GM23338 (cell line): ENCODE data around the gene NCKAP5. TPM values are rescaled to one million over a fixed set of nuclear protein-coding genes. Genes with fewer than 3 reads are reported as not detected.
"Not testable (repeated sequence)": the region's sequence is repeated elsewhere in the genome, so short reads cannot be mapped to it uniquely, and the experiment has no call there.

Experiments
- ATAC-seq: fragments of 200-7000 bp; cut with Tn5 transposase; 3 replicates; pipeline ENCODE4 v1.9.1; 2020
- DNase-seq: peaks from one replicate; pipeline ENCODE4 v3.0.0-alpha.2; 2015; ENCODE audit warnings: low spot score
- H2AFZ ChIP-seq: fragments of 200-600 bp; sonication (generic); 2 replicates; pipeline ENCODE4 v1.8.0; 2016; ENCODE audit warnings: antibody characterized with exemption, mild to moderate bottlenecking, moderate library complexity
- H3F3A ChIP-seq: fragments of 200-600 bp; sonication (generic); replicated peaks from 2 replicates; pipeline ENCODE4 v1.8.0; 2017; ENCODE audit warnings: antibody characterized with exemption, mixed run types, low read depth
- H3K27ac ChIP-seq: fragments of 200-600 bp; sonication (generic); 2 replicates; pipeline ENCODE4 v1.6.1; 2016; ENCODE audit warnings: low read depth
- H3K27me3 ChIP-seq: fragments of 200-600 bp; sonication (generic); 2 replicates; pipeline ENCODE4 v1.8.0; 2016; ENCODE audit warnings: mild to moderate bottlenecking, mixed run types, moderate library complexity; ENCODE audit not compliant: insufficient read depth
- H3K36me3 ChIP-seq: fragments of 200-600 bp; sonication (generic); 2 replicates; pipeline ENCODE4 v1.8.0; 2016; ENCODE audit warnings: mild to moderate bottlenecking; ENCODE audit not compliant: insufficient read depth
- H3K4me1 ChIP-seq: fragments of 200-600 bp; sonication (generic); 2 replicates; pipeline ENCODE4 v1.8.0; 2016; ENCODE audit warnings: mild to moderate bottlenecking, moderate library complexity; ENCODE audit not compliant: insufficient read depth
- H3K4me2 ChIP-seq: fragments of 200-600 bp; sonication (generic); 2 replicates; pipeline ENCODE4 v1.7.1; 2017; ENCODE audit warnings: mixed run types
- H3K4me3 ChIP-seq: fragments of 200-600 bp; sonication (generic); 2 replicates; pipeline ENCODE4 v1.6.1; 2016; ENCODE audit warnings: mixed run types
- H3K79me2 ChIP-seq: fragments of 200-600 bp; sonication (generic); replicated peaks from 2 replicates; pipeline ENCODE4 v1.8.0; 2017; ENCODE audit warnings: mild to moderate bottlenecking; ENCODE audit not compliant: insufficient read depth
- H3K9me2 ChIP-seq: fragments of 200-600 bp; sonication (generic); 2 replicates; pipeline ENCODE4 v1.8.0; 2017; ENCODE audit not compliant: insufficient read depth
- H4K20me1 ChIP-seq: fragments of 200-600 bp; sonication (generic); replicated peaks from 2 replicates; pipeline ENCODE4 v1.8.0; 2017; ENCODE audit warnings: mild to moderate bottlenecking; ENCODE audit not compliant: insufficient read depth
- H3K27ac Mint-ChIP-seq: 2 replicates; pipeline ENCODE4 v1.8.0; 2020; ENCODE audit warnings: inconsistent platforms, mild to moderate bottlenecking, moderate library complexity, mixed read lengths
- H3K27me3 Mint-ChIP-seq: 3 replicates; pipeline ENCODE4 v1.8.0; 2022; ENCODE audit warnings: low read depth, mild to moderate bottlenecking, moderate library complexity, mixed read lengths, inconsistent platforms; ENCODE audit not compliant: insufficient read depth, poor library complexity
- H3K36me3 Mint-ChIP-seq: 3 replicates; pipeline ENCODE4 v1.8.0; 2021; ENCODE audit warnings: low read depth, mild to moderate bottlenecking, inconsistent platforms, moderate library complexity, mixed read lengths
- H3K4me1 Mint-ChIP-seq: 3 replicates; pipeline ENCODE4 v1.8.0; 2020; ENCODE audit warnings: mild to moderate bottlenecking, inconsistent platforms, mixed read lengths
- H3K4me3 Mint-ChIP-seq: 3 replicates; pipeline ENCODE4 v1.8.0; 2021; ENCODE audit warnings: moderate library complexity, mild to moderate bottlenecking, inconsistent platforms, mixed read lengths
- H3K9me3 Mint-ChIP-seq: 3 replicates; pipeline ENCODE4 v1.8.0; 2020; ENCODE audit warnings: moderate library complexity, mild to moderate bottlenecking, inconsistent platforms, mixed read lengths
- CREB1 ChIP-seq: fragments of 250-450 bp; sonication (Bioruptor Pico); IDR thresholded peaks from 2 replicates; pipeline ENCODE4 v1.5.0; 2020; ENCODE audit warnings: low read depth, mild to moderate bottlenecking, moderate library complexity
- CTCF ChIP-seq, 2 experiments: fragments of 200-600 bp in 1 of 2; sonication (generic) in 1 of 2; conservative IDR thresholded peaks; 2 replicates each; pipeline versions ENCODE4 v1.5.1 to v1.6.1; 2016 to 2017; ENCODE audit warnings: antibody characterized with exemption in 2 of 2, low read depth in 2 of 2, mild to moderate bottlenecking in 2 of 2, moderate library complexity in 1 of 2
- EZH2 ChIP-seq: fragments of 200-600 bp; sonication (generic); IDR thresholded peaks from one replicate; pipeline ENCODE4 v1.8.0; 2017; ENCODE audit warnings: antibody characterized with exemption, mild to moderate bottlenecking, low read depth; ENCODE audit not compliant: unreplicated experiment
- EZH2phosphoT487 ChIP-seq: fragments of 200-600 bp; sonication (generic); IDR thresholded peaks from one replicate; pipeline ENCODE4 v1.8.1; 2018; ENCODE audit warnings: antibody characterized with exemption; ENCODE audit not compliant: unreplicated experiment
- NANOG ChIP-seq: IDR thresholded peaks from 2 replicates; pipeline ENCODE4 v1.6.1; 2016; ENCODE audit warnings: antibody characterized with exemption, borderline replicate concordance
- POLR2AphosphoS5 ChIP-seq: IDR thresholded peaks from 2 replicates; pipeline ENCODE4 v1.6.1; 2016; ENCODE audit warnings: antibody characterized with exemption, low read depth
- STAT1 ChIP-seq: IDR thresholded peaks from one replicate; pipeline ENCODE4 v1.6.1; 2016; ENCODE audit warnings: antibody characterized with exemption; ENCODE audit not compliant: unreplicated experiment
- ZNF114 ChIP-seq: fragments of 250-450 bp; sonication (Bioruptor Pico); IDR thresholded peaks from 2 replicates; pipeline ENCODE4 v1.5.0; 2020; ENCODE audit warnings: mild to moderate bottlenecking, moderate library complexity
- polyA plus RNA-seq: library from polyadenylated mRNA; unstranded; fragments of >200 nt; fragmentation: Nextera tagmentation; extraction: Ambion mirVana; gene quantifications from 2 replicates; pipeline ENCODE4 v1.2.1, GENCODE V29; 2016
- total RNA-seq: library from RNA; depleted of rRNA; stranded (reverse); fragments of >200 nt; shearing (Covaris generic); gene quantifications from 2 replicates; pipeline ENCODE4 v1.2.3, GENCODE V29; 2014
- TF ChIP-seq, protein P1 (sequence below): fragments of 250-450 bp; sonication (Bioruptor Pico); IDR thresholded peaks from 2 replicates; pipeline ENCODE4 v1.5.0; 2020; ENCODE audit warnings: mild to moderate bottlenecking, moderate library complexity
- TF ChIP-seq, protein P2 (sequence below): IDR thresholded peaks from one replicate; pipeline ENCODE4 v1.6.1; 2018; ENCODE audit warnings: antibody characterized with exemption; ENCODE audit not compliant: unreplicated experiment

NCKAP5 gene
- total and polyA plus RNA-seq, 2 experiments from 2014 or later: 0.34 to 0.73 TPM

DNA sequence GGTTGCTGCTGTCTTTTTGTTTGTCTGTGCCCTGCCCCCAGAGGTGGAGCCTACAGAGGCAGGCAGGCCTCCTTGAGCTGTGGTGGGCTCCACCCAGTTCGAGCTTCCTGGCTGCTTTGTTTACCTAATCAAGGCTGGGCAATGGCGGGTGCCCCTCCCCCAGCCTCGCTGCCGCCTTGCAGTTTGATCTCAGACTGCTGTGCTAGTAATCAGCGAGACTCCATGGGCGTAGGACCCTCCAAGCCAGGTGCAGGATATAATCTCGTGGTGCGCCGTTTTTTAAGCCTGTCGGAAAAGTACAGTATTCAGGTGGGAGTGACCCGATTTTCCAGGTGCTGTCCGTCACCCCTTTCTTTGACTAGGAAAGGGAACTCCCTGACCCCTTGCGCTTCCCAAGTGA, 97.8 kb downstream of the NCKAP5 start:
- not testable (repeated sequence) for ATAC-seq, H3K4me3 Mint-ChIP-seq, H3K4me3 ChIP-seq, H4K20me1 ChIP-seq, H3K36me3 Mint-ChIP-seq, H2AFZ ChIP-seq, H3K27ac ChIP-seq, H3K36me3 ChIP-seq, H3K9me2 ChIP-seq, H3K9me3 Mint-ChIP-seq, H3F3A ChIP-seq, DNase-seq, H3K4me1 ChIP-seq, H3K27me3 Mint-ChIP-seq, H3K4me1 Mint-ChIP-seq, H3K27me3 ChIP-seq, H3K79me2 ChIP-seq
- H3K27ac Mint-ChIP-seq: peak overlapping the region; percentile 52; the same call in 1 of the 2 replicates
- 0 out of 2 replicates have a peak overlapping the region, but pooled peaks have one; percentile 26 for H3K4me2 ChIP-seq

DNA sequence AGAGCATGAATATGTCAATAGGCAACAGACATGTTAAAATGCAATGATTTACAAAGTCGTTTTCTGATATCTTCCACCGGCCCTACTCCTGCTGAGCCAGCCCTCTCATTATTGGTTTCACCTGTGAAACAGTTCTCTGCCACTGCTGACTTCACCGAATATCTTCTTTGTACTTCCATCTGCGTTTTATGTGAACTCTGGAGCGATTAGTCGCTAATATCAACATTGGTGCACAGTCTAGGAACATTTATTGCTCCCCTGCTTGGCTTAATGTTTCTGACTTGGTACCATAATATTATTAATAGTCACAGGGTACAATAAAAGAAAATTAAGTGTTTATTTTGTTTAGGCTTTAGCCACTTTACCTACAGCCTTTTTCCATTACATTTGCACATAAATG, 105.5 kb downstream of the NCKAP5 start:
- Histone ChIP-seq H3K4me3 (no peak overlapping the region), H2AFZ (no peak overlapping the region), H3F3A (no peaks in the 10 kb centered on the region), H3K79me2 (no peaks in the 10 kb centered on the region), H3K4me1 (no peaks in the 10 kb centered on the region), H3K27ac (no peak overlapping the region), H3K9me2 (peaks cover 10% of the 10 kb centered on the region; the same call in 1 of the 2 replicates), H3K27me3 (no peaks in the 10 kb centered on the region), H4K20me1 (no peaks in the 10 kb centered on the region), H3K36me3 (no peaks in the 10 kb centered on the region), H3K4me2 (no peak overlapping the region)
- DNase-seq (no peak), ATAC-seq (no peak)
- H3K4me1 Mint-ChIP-seq: no peaks in the 10 kb centered on the region
- no peak overlapping the region for H3K4me3 Mint-ChIP-seq
- peaks cover 3% of the 10 kb centered on the region; the same call in 1 of the 3 replicates for H3K9me3 Mint-ChIP-seq
- no peaks in the 10 kb centered on the region for H3K27me3 Mint-ChIP-seq
- no peak overlapping the region for H3K27ac Mint-ChIP-seq
- H3K36me3 Mint-ChIP-seq: no peaks in the 10 kb centered on the region
- TF ChIP-seq CREB1 (CRISPR knock-in tag): no peak
- TF ChIP-seq, protein P1, sequence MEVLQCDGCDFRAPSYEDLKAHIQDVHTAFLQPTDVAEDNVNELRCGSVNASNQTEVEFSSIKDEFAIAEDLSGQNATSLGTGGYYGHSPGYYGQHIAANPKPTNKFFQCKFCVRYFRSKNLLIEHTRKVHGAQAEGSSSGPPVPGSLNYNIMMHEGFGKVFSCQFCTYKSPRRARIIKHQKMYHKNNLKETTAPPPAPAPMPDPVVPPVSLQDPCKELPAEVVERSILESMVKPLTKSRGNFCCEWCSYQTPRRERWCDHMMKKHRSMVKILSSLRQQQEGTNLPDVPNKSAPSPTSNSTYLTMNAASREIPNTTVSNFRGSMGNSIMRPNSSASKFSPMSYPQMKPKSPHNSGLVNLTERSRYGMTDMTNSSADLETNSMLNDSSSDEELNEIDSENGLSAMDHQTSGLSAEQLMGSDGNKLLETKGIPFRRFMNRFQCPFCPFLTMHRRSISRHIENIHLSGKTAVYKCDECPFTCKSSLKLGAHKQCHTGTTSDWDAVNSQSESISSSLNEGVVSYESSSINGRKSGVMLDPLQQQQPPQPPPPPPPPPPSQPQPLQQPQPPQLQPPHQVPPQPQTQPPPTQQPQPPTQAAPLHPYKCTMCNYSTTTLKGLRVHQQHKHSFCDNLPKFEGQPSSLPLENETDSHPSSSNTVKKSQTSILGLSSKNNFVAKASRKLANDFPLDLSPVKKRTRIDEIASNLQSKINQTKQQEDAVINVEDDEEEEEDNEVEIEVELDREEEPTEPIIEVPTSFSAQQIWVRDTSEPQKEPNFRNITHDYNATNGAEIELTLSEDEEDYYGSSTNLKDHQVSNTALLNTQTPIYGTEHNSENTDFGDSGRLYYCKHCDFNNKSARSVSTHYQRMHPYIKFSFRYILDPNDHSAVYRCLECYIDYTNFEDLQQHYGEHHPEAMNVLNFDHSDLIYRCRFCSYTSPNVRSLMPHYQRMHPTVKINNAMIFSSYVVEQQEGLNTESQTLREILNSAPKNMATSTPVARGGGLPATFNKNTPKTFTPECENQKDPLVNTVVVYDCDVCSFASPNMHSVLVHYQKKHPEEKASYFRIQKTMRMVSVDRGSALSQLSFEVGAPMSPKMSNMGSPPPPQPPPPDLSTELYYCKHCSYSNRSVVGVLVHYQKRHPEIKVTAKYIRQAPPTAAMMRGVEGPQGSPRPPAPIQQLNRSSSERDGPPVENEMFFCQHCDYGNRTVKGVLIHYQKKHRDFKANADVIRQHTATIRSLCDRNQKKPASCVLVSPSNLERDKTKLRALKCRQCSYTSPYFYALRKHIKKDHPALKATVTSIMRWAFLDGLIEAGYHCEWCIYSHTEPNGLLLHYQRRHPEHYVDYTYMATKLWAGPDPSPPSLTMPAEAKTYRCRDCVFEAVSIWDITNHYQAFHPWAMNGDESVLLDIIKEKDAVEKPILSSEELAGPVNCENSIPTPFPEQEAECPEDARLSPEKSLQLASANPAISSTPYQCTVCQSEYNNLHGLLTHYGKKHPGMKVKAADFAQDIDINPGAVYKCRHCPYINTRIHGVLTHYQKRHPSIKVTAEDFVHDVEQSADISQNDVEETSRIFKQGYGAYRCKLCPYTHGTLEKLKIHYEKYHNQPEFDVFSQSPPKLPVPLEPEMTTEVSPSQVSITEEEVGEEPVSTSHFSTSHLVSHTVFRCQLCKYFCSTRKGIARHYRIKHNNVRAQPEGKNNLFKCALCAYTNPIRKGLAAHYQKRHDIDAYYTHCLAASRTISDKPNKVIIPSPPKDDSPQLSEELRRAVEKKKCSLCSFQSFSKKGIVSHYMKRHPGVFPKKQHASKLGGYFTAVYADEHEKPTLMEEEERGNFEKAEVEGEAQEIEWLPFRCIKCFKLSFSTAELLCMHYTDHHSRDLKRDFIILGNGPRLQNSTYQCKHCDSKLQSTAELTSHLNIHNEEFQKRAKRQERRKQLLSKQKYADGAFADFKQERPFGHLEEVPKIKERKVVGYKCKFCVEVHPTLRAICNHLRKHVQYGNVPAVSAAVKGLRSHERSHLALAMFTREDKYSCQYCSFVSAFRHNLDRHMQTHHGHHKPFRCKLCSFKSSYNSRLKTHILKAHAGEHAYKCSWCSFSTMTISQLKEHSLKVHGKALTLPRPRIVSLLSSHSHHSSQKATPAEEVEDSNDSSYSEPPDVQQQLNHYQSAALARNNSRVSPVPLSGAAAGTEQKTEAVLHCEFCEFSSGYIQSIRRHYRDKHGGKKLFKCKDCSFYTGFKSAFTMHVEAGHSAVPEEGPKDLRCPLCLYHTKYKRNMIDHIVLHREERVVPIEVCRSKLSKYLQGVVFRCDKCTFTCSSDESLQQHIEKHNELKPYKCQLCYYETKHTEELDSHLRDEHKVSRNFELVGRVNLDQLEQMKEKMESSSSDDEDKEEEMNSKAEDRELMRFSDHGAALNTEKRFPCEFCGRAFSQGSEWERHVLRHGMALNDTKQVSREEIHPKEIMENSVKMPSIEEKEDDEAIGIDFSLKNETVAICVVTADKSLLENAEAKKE: no peak
- no peak for TF ChIP-seq ZNF114 (CRISPR knock-in tag)
- no peak for TF ChIP-seq CTCF (conservative IDR thresholded peaks at IDR 0.05; ENCODE audit: low read depth in 2 of 2)
- TF ChIP-seq STAT1: no peak
- no peak for TF ChIP-seq EZH2phosphoT487
- TF ChIP-seq NANOG: no peak
- TF ChIP-seq, protein P2, sequence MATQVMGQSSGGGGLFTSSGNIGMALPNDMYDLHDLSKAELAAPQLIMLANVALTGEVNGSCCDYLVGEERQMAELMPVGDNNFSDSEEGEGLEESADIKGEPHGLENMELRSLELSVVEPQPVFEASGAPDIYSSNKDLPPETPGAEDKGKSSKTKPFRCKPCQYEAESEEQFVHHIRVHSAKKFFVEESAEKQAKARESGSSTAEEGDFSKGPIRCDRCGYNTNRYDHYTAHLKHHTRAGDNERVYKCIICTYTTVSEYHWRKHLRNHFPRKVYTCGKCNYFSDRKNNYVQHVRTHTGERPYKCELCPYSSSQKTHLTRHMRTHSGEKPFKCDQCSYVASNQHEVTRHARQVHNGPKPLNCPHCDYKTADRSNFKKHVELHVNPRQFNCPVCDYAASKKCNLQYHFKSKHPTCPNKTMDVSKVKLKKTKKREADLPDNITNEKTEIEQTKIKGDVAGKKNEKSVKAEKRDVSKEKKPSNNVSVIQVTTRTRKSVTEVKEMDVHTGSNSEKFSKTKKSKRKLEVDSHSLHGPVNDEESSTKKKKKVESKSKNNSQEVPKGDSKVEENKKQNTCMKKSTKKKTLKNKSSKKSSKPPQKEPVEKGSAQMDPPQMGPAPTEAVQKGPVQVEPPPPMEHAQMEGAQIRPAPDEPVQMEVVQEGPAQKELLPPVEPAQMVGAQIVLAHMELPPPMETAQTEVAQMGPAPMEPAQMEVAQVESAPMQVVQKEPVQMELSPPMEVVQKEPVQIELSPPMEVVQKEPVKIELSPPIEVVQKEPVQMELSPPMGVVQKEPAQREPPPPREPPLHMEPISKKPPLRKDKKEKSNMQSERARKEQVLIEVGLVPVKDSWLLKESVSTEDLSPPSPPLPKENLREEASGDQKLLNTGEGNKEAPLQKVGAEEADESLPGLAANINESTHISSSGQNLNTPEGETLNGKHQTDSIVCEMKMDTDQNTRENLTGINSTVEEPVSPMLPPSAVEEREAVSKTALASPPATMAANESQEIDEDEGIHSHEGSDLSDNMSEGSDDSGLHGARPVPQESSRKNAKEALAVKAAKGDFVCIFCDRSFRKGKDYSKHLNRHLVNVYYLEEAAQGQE: no peak
- no peak for TF ChIP-seq POLR2AphosphoS5
- TF ChIP-seq EZH2: no peak
